ENCODE measurements around the gene CCDC50.

GRCh38 chr3:191321019-191321767 lies 8.0 kb upstream of the CCDC50 start:
- no peak for TF ChIP-seq CTCF (conservative IDR thresholded peaks at IDR 0.05)
- no peak for TF ChIP-seq ZFX (IDR thresholded peaks at IDR 0.05)

Data from C4-2B (cell line).